ENCODE results near the gene GATAD1. TPM values are rescaled to one million over a fixed set of nuclear protein-coding genes. Genes with fewer than 3 reads are reported as not detected.

The GATAD1 gene
- total and polyA plus RNA-seq, 2 of the 8 experiments (the other 6 are each of a cell fraction or from before 2014, with no cell fraction given), result 17.1 to 34.7 TPM

GRCh38 chr7:92498557-92498956 is 51.3 kb downstream of the GATAD1 start:
- H2BK120ac ChIP-seq (replicated peaks; ENCODE audit: low read depth, low read length), result no peak overlapping the region
- no peak for DNase-seq (ENCODE audit: low read depth in 1 of 2, low spot score in 2 of 2)
- H2AK5ac ChIP-seq (ENCODE audit: low read depth, low read length), result no peak overlapping the region
- no peak overlapping the region for H3K56ac ChIP-seq (replicated peaks; ENCODE audit: insufficient read length, low read depth, low read length)
- H2BK20ac ChIP-seq (ENCODE audit: low read length), result no peak overlapping the region
- no peak overlapping the region for H3K9ac ChIP-seq (replicated peaks in 1 of 4; ENCODE audit: extremely low read depth in 1 of 4, low read depth in 3 of 4, low read length in 3 of 4)
- no peak overlapping the region for H3K4me3 ChIP-seq (ENCODE audit: extremely low read depth in 1 of 4, insufficient read depth in 2 of 4, low read depth in 3 of 4, low read length in 4 of 4)
- H3K4me2 ChIP-seq (ENCODE audit: insufficient read depth in 1 of 2, low read depth in 2 of 2, low read length in 2 of 2), result no peak overlapping the region
- no peaks in the 10 kb centered on the region for H3K79me1 ChIP-seq (ENCODE audit: low read depth, low read length)
- no peak overlapping the region for H4K8ac ChIP-seq (ENCODE audit: extremely low read depth, insufficient read depth, low read length)
- H4K20me1 ChIP-seq (replicated peaks in 1 of 2; ENCODE audit: control insufficient read depth in 1 of 2, insufficient read depth in 2 of 2, low read length in 2 of 2), result peaks cover 2% of the 10 kb centered on the region in 2 experiments
- H3K27me3 ChIP-seq (replicated peaks in 1 of 4; ENCODE audit: control insufficient read depth in 3 of 4, extremely low read depth in 1 of 4, insufficient read depth in 3 of 4, low read length in 3 of 4), result no peaks in the 10 kb centered on the region
- H3K14ac ChIP-seq (ENCODE audit: insufficient read length), result no peak overlapping the region
- no peaks in the 10 kb centered on the region for H3K79me2 ChIP-seq (ENCODE audit: control insufficient read depth in 1 of 2, insufficient read depth in 2 of 2, low read length in 2 of 2)
- WGBS, 2 experiments (ENCODE audit: extremely low coverage in 1 of 2, insufficient coverage in 1 of 2, insufficient read length in 1 of 2, insufficient replicate concordance in 2 of 2, low coverage in 1 of 2, low lambda C conversion rate in 2 of 2, missing lambda C conversion rate in 1 of 2), result 85% methylated on average over 2 of the region's 2 CpGs; no CpG with 5 or more reads in 1 of the 2 experiments
- H3K27ac ChIP-seq (ENCODE audit: low read depth, low read length), result no peak overlapping the region
- H3K18ac ChIP-seq (ENCODE audit: extremely low read depth, low read length), result no peak overlapping the region
- H4K5ac ChIP-seq (ENCODE audit: insufficient read length, low read depth, low read length), result no peak overlapping the region
- no peak for TF ChIP-seq CBX8 (IDR thresholded peaks at IDR 0.05; ENCODE audit: borderline replicate concordance, low read depth, low read length)
- no peak for TF ChIP-seq CEBPB (IDR thresholded peaks at IDR 0.05; ENCODE audit: low read depth, low read length)
- TF ChIP-seq CBX5 (IDR thresholded peaks at IDR 0.05; ENCODE audit: low read depth, low read length), result no peak
- TF ChIP-seq ASH2L (IDR thresholded peaks at IDR 0.05; ENCODE audit: low read length), result no peak
- TF ChIP-seq CTCF (IDR thresholded peaks at IDR 0.05; ENCODE audit: control extremely low read depth in 1 of 3, insufficient read depth in 1 of 3, low read depth in 1 of 3, low read length in 3 of 3), result no peak
- TF ChIP-seq KDM4A (IDR thresholded peaks at IDR 0.05; ENCODE audit: low read depth, low read length, severe bottlenecking), result no peak
- TF ChIP-seq CREB1 (IDR thresholded peaks at IDR 0.05), result no peak
- TF ChIP-seq SIRT6 (IDR thresholded peaks at IDR 0.05; ENCODE audit: low read length), result no peak
- H3K4ac ChIP-seq (replicated peaks; ENCODE audit: insufficient read length, low read depth, low read length), result no peak overlapping the region
- no peak overlapping the region for H2BK15ac ChIP-seq (ENCODE audit: low read length)
- CTCF ChIA-PET (ENCODE audit: partially characterized antibody), result no interaction called here
- no peak overlapping the region for H4K91ac ChIP-seq (replicated peaks; ENCODE audit: insufficient read length, low read length)
- no peak for FAIRE-seq
- H3K23me2 ChIP-seq (ENCODE audit: low read depth, low read length), result no peaks in the 10 kb centered on the region
- POLR2A ChIA-PET (ENCODE audit: partially characterized antibody), result no interaction called here
- peaks cover 5 to 56% (median 25%) of the 10 kb centered on the region in 4 experiments; a peak in 7 of 8 replicates for H3K36me3 ChIP-seq (ENCODE audit: control insufficient read depth in 2 of 4, insufficient read depth in 4 of 4, low read length in 3 of 4)
- no peak overlapping the region for H2BK12ac ChIP-seq (ENCODE audit: low read depth, low read length)
- no peak overlapping the region for H2AFZ ChIP-seq (ENCODE audit: low read length)
- no peaks in the 10 kb centered on the region for H3K4me1 ChIP-seq (replicated peaks in 1 of 4; ENCODE audit: control insufficient read depth in 3 of 4, insufficient read depth in 4 of 4, low read length in 3 of 4)
- no peaks in the 10 kb centered on the region for H3K9me3 ChIP-seq (ENCODE audit: insufficient read depth in 2 of 2, low read depth in 1 of 2, low read length in 1 of 2)
- no peak overlapping the region for H3K23ac ChIP-seq (ENCODE audit: insufficient read length)
- H2BK5ac ChIP-seq (ENCODE audit: low read depth, low read length), result no peak overlapping the region
